Stimulated activated effector memory CD8-positive, alpha-beta T cell treated with anti-CD3 and anti-CD28 coated beads, Interleukin-12 subunit alpha, Interleukin-12 subunit beta, amount 100 ng/mL, for 72 hours (primary cell): ENCODE results near the gene LTK.

Experiments used
- ATAC-seq: fragments of 150-1000 bp; cut with Tn5 transposase; 2 replicates; pipeline ENCODE4 v1.10.0; 2021
- DNase-seq, 2 donors: peaks; one replicate each; pipeline ENCODE4 v3.0.0; 2021 to 2022; ENCODE audit warnings: low spot score in 2 of 2
- H3K27ac Mint-ChIP-seq: one replicate; pipeline ENCODE4 v1.8.0; 2022; ENCODE audit warnings: mild to moderate bottlenecking, mixed read lengths
- H3K36me3 Mint-ChIP-seq: one replicate; pipeline ENCODE4 v1.8.0; 2022; ENCODE audit warnings: mild to moderate bottlenecking, mixed read lengths
- H3K4me1 Mint-ChIP-seq: one replicate; pipeline ENCODE4 v1.8.0; 2022; ENCODE audit warnings: mixed read lengths
- H3K4me3 Mint-ChIP-seq: one replicate; pipeline ENCODE4 v1.8.0; 2022; ENCODE audit warnings: mild to moderate bottlenecking, mixed read lengths
- H3K9me3 Mint-ChIP-seq: one replicate; pipeline ENCODE4 v1.8.0; 2022; ENCODE audit warnings: mixed read lengths

LTK gene

GRCh38 chr15:41494922-41495735 lies 18.5 kb downstream of the LTK start:
- H3K36me3 Mint-ChIP-seq: peaks cover 12% of the 10 kb centered on the region

GRCh38 chr15:41494190-41494921 lies 19.3 kb downstream of the LTK start:
- Mint-ChIP-seq H3K4me1 (peaks cover 30% of the 10 kb centered on the region), H3K36me3 (peaks cover 14% of the 10 kb centered on the region), H3K4me3 (peak overlapping the region; percentile 75), H3K9me3 (no peaks in the 10 kb centered on the region), H3K27ac (no peak overlapping the region)
- peak; percentile 15 for ATAC-seq
- peak; percentile 47 to 73 for DNase-seq

More at GRCh38 chr15:41494922-41495735, 18.5 kb downstream of the LTK start:
- no peaks in the 10 kb centered on the region for H3K9me3 Mint-ChIP-seq
- no peak for DNase-seq
- no peak for ATAC-seq
- H3K4me1 Mint-ChIP-seq: peaks cover 27% of the 10 kb centered on the region
- H3K27ac Mint-ChIP-seq: no peak overlapping the region
- peak overlapping the region; percentile 75 for H3K4me3 Mint-ChIP-seq

- no peak for DNase-seq
- ATAC-seq: peak; percentile 35
- peaks cover 14% of the 10 kb centered on the region for H3K36me3 Mint-ChIP-seq
- H3K4me3 Mint-ChIP-seq: peak overlapping the region; percentile 75
- H3K9me3 Mint-ChIP-seq: no peaks in the 10 kb centered on the region
- H3K4me1 Mint-ChIP-seq: peaks cover 30% of the 10 kb centered on the region
- H3K27ac Mint-ChIP-seq: no peak overlapping the region
These were observed 19.8 kb downstream of the LTK start for GRCh38 chr15:41493902-41494189.

GRCh38 chr15:41493205-41493901 lies 20.3 kb downstream of the LTK start, which contains the start of gene ITPKA:
Gene ITPKA, plus strand, starts transcription at chr15:41493874. Its CDS starts 54 bp downstream, at chr15:41493928.
- peak; percentile 83 to 92 for DNase-seq
- Mint-ChIP-seq H3K4me1 (peaks cover 34% of the 10 kb centered on the region), H3K36me3 (peaks cover 17% of the 10 kb centered on the region), H3K4me3 (peak within 1 kb of the TSS; percentile 75), H3K27ac (peak within 1 kb of the TSS; percentile 88), H3K9me3 (no peaks in the 10 kb centered on the region)
- peak; percentile 89 for ATAC-seq

GRCh38 chr15:41492597-41493204 lies 20.9 kb downstream of the LTK start:
- H3K4me1 Mint-ChIP-seq: peaks cover 41% of the 10 kb centered on the region
- peak overlapping the region; percentile 88 for H3K27ac Mint-ChIP-seq
- H3K4me3 Mint-ChIP-seq: peak overlapping the region; percentile 75
- DNase-seq (no peak), ATAC-seq (no peak)
- peaks cover 23% of the 10 kb centered on the region for H3K36me3 Mint-ChIP-seq
- no peaks in the 10 kb centered on the region for H3K9me3 Mint-ChIP-seq

- Mint-ChIP-seq H3K4me3 (no peak overlapping the region), H3K9me3 (no peaks in the 10 kb centered on the region), H3K36me3 (peaks cover 31% of the 10 kb centered on the region), H3K4me1 (peaks cover 49% of the 10 kb centered on the region), H3K27ac (peak overlapping the region; percentile 1)
- ATAC-seq (no peak), DNase-seq (no peak)
These were observed 21.7 kb downstream of the LTK start for GRCh38 chr15:41491889-41492288.

GRCh38 chr15:41490355-41490754 lies 23.3 kb downstream of the LTK start:
- no peak for DNase-seq
- H3K4me1 Mint-ChIP-seq: peaks cover 52% of the 10 kb centered on the region
- no peaks in the 10 kb centered on the region for H3K9me3 Mint-ChIP-seq

GRCh38 chr15:41489641-41490040 lies 24.0 kb downstream of the LTK start:
- Mint-ChIP-seq H3K4me1 (peaks cover 56% of the 10 kb centered on the region), H3K4me3 (peak overlapping the region; percentile 7), H3K36me3 (peaks cover 34% of the 10 kb centered on the region), H3K27ac (no peak overlapping the region), H3K9me3 (no peaks in the 10 kb centered on the region)
- ATAC-seq (no peak), DNase-seq (no peak)

More at GRCh38 chr15:41490355-41490754, 23.3 kb downstream of the LTK start:
- ATAC-seq: peak; percentile 76
- Mint-ChIP-seq H3K27ac (peak overlapping the region; percentile 46), H3K4me3 (peak overlapping the region; percentile 7), H3K36me3 (peaks cover 34% of the 10 kb centered on the region)

GRCh38 chr15:41487802-41488201 lies 25.8 kb downstream of the LTK start:
- Mint-ChIP-seq H3K9me3 (no peaks in the 10 kb centered on the region), H3K4me3 (no peak overlapping the region), H3K36me3 (peaks cover 31% of the 10 kb centered on the region), H3K27ac (peak overlapping the region; percentile 85), H3K4me1 (peaks cover 70% of the 10 kb centered on the region)
- no peak for DNase-seq
- ATAC-seq: peak; percentile 20

GRCh38 chr15:41487381-41487780 lies 26.2 kb downstream of the LTK start:
- Mint-ChIP-seq H3K36me3 (peaks cover 27% of the 10 kb centered on the region), H3K4me3 (no peak overlapping the region), H3K27ac (peak overlapping the region; percentile 85), H3K4me1 (peaks cover 69% of the 10 kb centered on the region), H3K9me3 (no peaks in the 10 kb centered on the region)
- ATAC-seq (no peak), DNase-seq (no peak)

GRCh38 chr15:41486286-41486685 lies 27.3 kb downstream of the LTK start:
- Mint-ChIP-seq H3K9me3 (no peaks in the 10 kb centered on the region), H3K4me1 (peaks cover 59% of the 10 kb centered on the region), H3K4me3 (no peak overlapping the region), H3K36me3 (peaks cover 27% of the 10 kb centered on the region), H3K27ac (no peak overlapping the region)
- ATAC-seq (no peak), DNase-seq (no peak)

GRCh38 chr15:41484937-41485625 lies 28.5 kb downstream of the LTK start:
- no peak for ATAC-seq
- Mint-ChIP-seq H3K4me1 (peaks cover 50% of the 10 kb centered on the region), H3K36me3 (peaks cover 34% of the 10 kb centered on the region), H3K4me3 (no peak overlapping the region), H3K27ac (no peak overlapping the region), H3K9me3 (no peaks in the 10 kb centered on the region)
- DNase-seq: no peak

GRCh38 chr15:41483519-41483918 lies 30.1 kb downstream of the LTK start:
- Mint-ChIP-seq H3K4me1 (peaks cover 45% of the 10 kb centered on the region), H3K4me3 (peak overlapping the region; percentile 56), H3K36me3 (peaks cover 47% of the 10 kb centered on the region), H3K9me3 (no peaks in the 10 kb centered on the region), H3K27ac (no peak overlapping the region)
- ATAC-seq (peak; percentile 64), DNase-seq (no peak)

- Mint-ChIP-seq H3K9me3 (no peaks in the 10 kb centered on the region), H3K4me1 (peaks cover 41% of the 10 kb centered on the region), H3K27ac (no peak overlapping the region), H3K36me3 (peaks cover 47% of the 10 kb centered on the region), H3K4me3 (peak overlapping the region; percentile 56)
- ATAC-seq (peak; percentile 83), DNase-seq (no peak)
These were observed 30.5 kb downstream of the LTK start for GRCh38 chr15:41483115-41483514.
